ENCODE measurements around the gene MREG. TPM values are rescaled to one million over a fixed set of nuclear protein-coding genes. Genes with fewer than 3 reads are reported as not detected.

The MREG gene
- total RNA-seq, 1 experiment from 2014 or later = 15.9 TPM

DNA sequence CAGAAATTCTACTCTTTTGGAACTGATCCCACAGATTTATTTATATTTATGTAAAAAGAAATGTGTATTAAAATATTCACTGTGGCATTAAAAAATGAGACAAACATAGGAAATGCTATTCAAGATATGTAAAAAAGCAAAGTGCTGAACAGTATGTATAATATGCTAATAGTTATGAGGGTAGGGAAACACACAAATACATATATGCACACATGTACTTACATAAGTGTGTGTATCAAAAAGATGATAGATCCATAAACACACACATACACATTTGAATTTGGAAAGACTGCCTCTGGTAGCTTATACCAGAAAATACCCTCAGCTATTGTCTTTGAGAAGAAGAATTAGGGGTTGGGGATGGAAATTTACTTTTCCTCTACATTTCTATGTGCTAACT, 103.2 kb downstream of the MREG start:
- BruUV-seq (replicated peaks) = no TSS peak
- Histone ChIP-seq H3K27me3 (replicated peaks; ENCODE audit: insufficient read depth, low read depth, low read length, poor library complexity) (no peaks in the 10 kb centered on the region), H3K4me1 (ENCODE audit: insufficient read depth, low read length, poor library complexity, severe bottlenecking) (no peaks in the 10 kb centered on the region), H3K27ac (ENCODE audit: low read depth, low read length, poor library complexity, severe bottlenecking) (no peak overlapping the region), H3K36me3 (ENCODE audit: insufficient read depth, low read length, poor library complexity, severe bottlenecking) (no peaks in the 10 kb centered on the region), H3K4me3 (ENCODE audit: low read depth, low read length, poor library complexity, severe bottlenecking) (no peak overlapping the region), H3K9me3 (ENCODE audit: low read depth, low read length, poor library complexity, severe bottlenecking) (no peaks in the 10 kb centered on the region)
- POLR2A ChIA-PET (ENCODE audit: low non-redundant PET) = no interaction called here
- no peak for DNase-seq (ENCODE audit: low spot score)
- TF ChIP-seq EZH2 (IDR thresholded peaks at IDR 0.05; ENCODE audit: borderline replicate concordance, low read depth, low read length, poor library complexity, severe bottlenecking) = no peak
- TF ChIP-seq, protein P1, sequence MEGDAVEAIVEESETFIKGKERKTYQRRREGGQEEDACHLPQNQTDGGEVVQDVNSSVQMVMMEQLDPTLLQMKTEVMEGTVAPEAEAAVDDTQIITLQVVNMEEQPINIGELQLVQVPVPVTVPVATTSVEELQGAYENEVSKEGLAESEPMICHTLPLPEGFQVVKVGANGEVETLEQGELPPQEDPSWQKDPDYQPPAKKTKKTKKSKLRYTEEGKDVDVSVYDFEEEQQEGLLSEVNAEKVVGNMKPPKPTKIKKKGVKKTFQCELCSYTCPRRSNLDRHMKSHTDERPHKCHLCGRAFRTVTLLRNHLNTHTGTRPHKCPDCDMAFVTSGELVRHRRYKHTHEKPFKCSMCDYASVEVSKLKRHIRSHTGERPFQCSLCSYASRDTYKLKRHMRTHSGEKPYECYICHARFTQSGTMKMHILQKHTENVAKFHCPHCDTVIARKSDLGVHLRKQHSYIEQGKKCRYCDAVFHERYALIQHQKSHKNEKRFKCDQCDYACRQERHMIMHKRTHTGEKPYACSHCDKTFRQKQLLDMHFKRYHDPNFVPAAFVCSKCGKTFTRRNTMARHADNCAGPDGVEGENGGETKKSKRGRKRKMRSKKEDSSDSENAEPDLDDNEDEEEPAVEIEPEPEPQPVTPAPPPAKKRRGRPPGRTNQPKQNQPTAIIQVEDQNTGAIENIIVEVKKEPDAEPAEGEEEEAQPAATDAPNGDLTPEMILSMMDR (conservative IDR thresholded peaks at IDR 0.05; ENCODE audit: low read depth, low read length) = no peak
- intact Hi-C loops (cut with micrococcal nuclease; ENCODE audit: unreplicated experiment) = no loop called here
- CTCF ChIA-PET = no interaction called here

DNA sequence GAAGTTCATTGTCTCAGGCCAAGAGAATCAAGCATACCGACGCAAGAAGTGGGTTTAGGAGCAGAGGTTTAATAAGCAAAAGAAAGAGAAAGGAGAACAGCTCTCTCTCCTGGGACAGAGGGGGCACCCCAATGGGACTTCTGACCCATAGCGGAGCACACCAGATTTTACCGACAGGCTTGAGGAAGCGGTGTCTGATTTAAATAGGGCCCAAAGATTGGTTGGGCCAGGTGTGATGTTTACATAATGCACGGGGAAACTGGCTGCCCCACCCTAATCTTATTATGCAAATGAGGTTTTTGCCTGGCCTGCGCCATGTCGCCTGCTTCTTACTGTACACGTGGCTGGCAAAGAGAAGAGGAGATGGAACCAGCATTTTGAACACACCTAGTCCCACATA, 106.2 kb downstream of the MREG start:
- TF ChIP-seq, protein P1 (conservative IDR thresholded peaks at IDR 0.05; ENCODE audit: low read depth, low read length) = no peak
- no peak for TF ChIP-seq EZH2 (IDR thresholded peaks at IDR 0.05; ENCODE audit: borderline replicate concordance, low read depth, low read length, poor library complexity, severe bottlenecking)
- Histone ChIP-seq H3K4me3 (ENCODE audit: low read depth, low read length, poor library complexity, severe bottlenecking) (no peak overlapping the region), H3K27ac (ENCODE audit: low read depth, low read length, poor library complexity, severe bottlenecking) (no peak overlapping the region), H3K4me1 (ENCODE audit: insufficient read depth, low read length, poor library complexity, severe bottlenecking) (no peaks in the 10 kb centered on the region), H3K36me3 (ENCODE audit: insufficient read depth, low read length, poor library complexity, severe bottlenecking) (no peaks in the 10 kb centered on the region), H3K27me3 (replicated peaks; ENCODE audit: insufficient read depth, low read depth, low read length, poor library complexity) (no peaks in the 10 kb centered on the region), H3K9me3 (ENCODE audit: low read depth, low read length, poor library complexity, severe bottlenecking) (no peaks in the 10 kb centered on the region)
- intact Hi-C loops (cut with micrococcal nuclease; ENCODE audit: unreplicated experiment) = no loop called here
- no TSS peak for BruUV-seq (replicated peaks)
- no peak for DNase-seq (ENCODE audit: low spot score)
- POLR2A ChIA-PET (ENCODE audit: low non-redundant PET) = no interaction called here
- CTCF ChIA-PET = no interaction called here

DNA sequence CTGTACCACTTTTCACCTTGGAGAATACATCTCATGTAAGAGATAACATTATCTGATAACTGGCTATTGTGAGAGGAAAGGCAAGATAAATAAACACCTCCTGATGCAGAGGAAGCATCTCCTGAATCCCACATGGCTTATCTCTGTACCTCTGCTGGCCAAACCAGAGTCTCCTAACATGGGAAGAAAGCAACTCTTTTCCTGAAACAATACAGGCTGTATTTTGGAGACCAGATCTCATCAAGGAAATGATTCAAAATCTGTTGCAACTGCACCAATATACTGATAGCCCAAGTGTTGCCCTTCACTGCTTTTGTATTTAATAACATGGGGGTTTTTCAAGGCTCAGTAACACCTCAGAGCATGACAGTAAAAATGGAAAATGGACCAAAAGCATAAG, 106.9 kb downstream of the MREG start:
- ChIA-PET CTCF (no interaction called here), POLR2A (ENCODE audit: low non-redundant PET) (no interaction called here)
- intact Hi-C loops (cut with micrococcal nuclease; ENCODE audit: unreplicated experiment) = no loop called here
- H3K36me3 ChIP-seq (ENCODE audit: insufficient read depth, low read length, poor library complexity, severe bottlenecking) = no peaks in the 10 kb centered on the region
- H3K9me3 ChIP-seq (ENCODE audit: low read depth, low read length, poor library complexity, severe bottlenecking) = no peaks in the 10 kb centered on the region
- H3K27me3 ChIP-seq (replicated peaks; ENCODE audit: insufficient read depth, low read depth, low read length, poor library complexity) = no peaks in the 10 kb centered on the region
- TF ChIP-seq EZH2 (IDR thresholded peaks at IDR 0.05; ENCODE audit: borderline replicate concordance, low read depth, low read length, poor library complexity, severe bottlenecking) = no peak
- TF ChIP-seq, protein P1 (conservative IDR thresholded peaks at IDR 0.05; ENCODE audit: low read depth, low read length) = no peak
- H3K4me1 ChIP-seq (ENCODE audit: insufficient read depth, low read length, poor library complexity, severe bottlenecking) = no peaks in the 10 kb centered on the region
- DNase-seq (ENCODE audit: low spot score) = no peak
- no peak overlapping the region for H3K27ac ChIP-seq (ENCODE audit: low read depth, low read length, poor library complexity, severe bottlenecking)
- no peak overlapping the region for H3K4me3 ChIP-seq (ENCODE audit: low read depth, low read length, poor library complexity, severe bottlenecking)
- BruUV-seq (replicated peaks) = no TSS peak
